GM19463 (cell line): ENCODE results near the gene SKOR2.

ENCODE experiments used
- ATAC-seq: cut with Tn5 transposase; IDR thresholded peaks from one replicate; pipeline ENCODE4 v1.9.1; 2021; ENCODE audit warnings: mild to moderate bottlenecking, moderate library complexity; ENCODE audit not compliant: unreplicated experiment

Gene SKOR2

GRCh38 chr18:47260924-47261701 lies 9.7 kb upstream of the SKOR2 start:
- no peak for ATAC-seq

- ATAC-seq: no peak
Measured at GRCh38 chr18:47260120-47260923, 8.9 kb upstream of the SKOR2 start.

GRCh38 chr18:47254341-47254939 lies 3.0 kb upstream of the SKOR2 start:
- no peak for ATAC-seq

GRCh38 chr18:47253101-47253654 lies 1.7 kb upstream of the SKOR2 start:
- ATAC-seq: no peak

- no peak for ATAC-seq
Measured at GRCh38 chr18:47250391-47251046, 941 bp downstream of the SKOR2 start.

- ATAC-seq: no peak
Measured at GRCh38 chr18:47249314-47249981, 2.0 kb downstream of the SKOR2 start.

- ATAC-seq: no peak
Measured at GRCh38 chr18:47248604-47249313, 2.7 kb downstream of the SKOR2 start.

- no peak for ATAC-seq
Measured at GRCh38 chr18:47248115-47248603, 3.3 kb downstream of the SKOR2 start.

- ATAC-seq: no peak
Measured at GRCh38 chr18:47247416-47248114, 3.9 kb downstream of the SKOR2 start.

- ATAC-seq: no peak
Measured at GRCh38 chr18:47247036-47247415, 4.4 kb downstream of the SKOR2 start.

GRCh38 chr18:47246027-47246971 lies 5.2 kb downstream of the SKOR2 start:
- no peak for ATAC-seq

- no peak for ATAC-seq
Measured at GRCh38 chr18:47244086-47244485, 7.4 kb downstream of the SKOR2 start.

GRCh38 chr18:47235096-47235495 lies 16.4 kb downstream of the SKOR2 start:
- ATAC-seq: no peak

- ATAC-seq: no peak
Measured at GRCh38 chr18:47226660-47227059, 24.8 kb downstream of the SKOR2 start.

GRCh38 chr18:47215554-47216138 lies 35.8 kb downstream of the SKOR2 start:
- no peak for ATAC-seq

- ATAC-seq: no peak
Measured at GRCh38 chr18:47209171-47209570, 42.3 kb downstream of the SKOR2 start.

- no peak for ATAC-seq
Measured at GRCh38 chr18:47206945-47207637, 44.4 kb downstream of the SKOR2 start.
